Peyer's patch (tissue), 4 donors: Measurements from ENCODE around the gene ECHDC1.

Source experiments
- POLR2A ChIP-seq, 2 donors: fragments of 450-650 bp; IDR thresholded peaks; one replicate each; pipeline ENCODE4 v1.5.1; 2017; ENCODE audit warnings: antibody characterized with exemption in 2 of 2, mild to moderate bottlenecking in 2 of 2, moderate library complexity in 2 of 2
- TF ChIP-seq, protein P1 (sequence below), 6 experiments: fragments of 450-650 bp in 4 of 6; fragments of 200-600 bp in 2 of 6; sonication (generic) in 1 of 6; IDR thresholded peaks; one replicate each; pipeline ENCODE4 v1.5.1; 2017 to 2019; ENCODE audit warnings: antibody characterized with exemption in 6 of 6, mild to moderate bottlenecking in 3 of 6, moderate library complexity in 1 of 6

DNA sequence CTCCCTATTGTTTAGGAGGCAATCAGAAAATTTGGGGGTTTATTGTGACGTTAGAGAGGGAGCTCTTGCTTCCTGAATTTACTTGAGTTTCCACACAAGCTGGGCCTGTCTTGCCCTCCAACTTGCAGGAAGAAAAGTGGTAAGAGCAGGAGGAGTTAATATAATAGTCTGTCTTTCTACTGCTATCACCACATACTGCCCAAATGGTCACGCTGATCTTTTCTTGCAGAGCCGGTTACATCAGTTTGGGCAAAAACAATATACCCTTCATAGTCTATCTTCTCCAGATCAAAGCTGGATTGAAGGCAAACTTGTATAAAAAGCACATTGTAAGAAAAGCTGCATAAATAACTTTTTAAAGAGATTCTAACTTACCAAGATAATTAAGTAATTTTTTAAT is 46.3 kb upstream of the ECHDC1 start:
- TF ChIP-seq POLR2A (IDR thresholded peaks at IDR 0.05), result no peak
- TF ChIP-seq, protein P1, sequence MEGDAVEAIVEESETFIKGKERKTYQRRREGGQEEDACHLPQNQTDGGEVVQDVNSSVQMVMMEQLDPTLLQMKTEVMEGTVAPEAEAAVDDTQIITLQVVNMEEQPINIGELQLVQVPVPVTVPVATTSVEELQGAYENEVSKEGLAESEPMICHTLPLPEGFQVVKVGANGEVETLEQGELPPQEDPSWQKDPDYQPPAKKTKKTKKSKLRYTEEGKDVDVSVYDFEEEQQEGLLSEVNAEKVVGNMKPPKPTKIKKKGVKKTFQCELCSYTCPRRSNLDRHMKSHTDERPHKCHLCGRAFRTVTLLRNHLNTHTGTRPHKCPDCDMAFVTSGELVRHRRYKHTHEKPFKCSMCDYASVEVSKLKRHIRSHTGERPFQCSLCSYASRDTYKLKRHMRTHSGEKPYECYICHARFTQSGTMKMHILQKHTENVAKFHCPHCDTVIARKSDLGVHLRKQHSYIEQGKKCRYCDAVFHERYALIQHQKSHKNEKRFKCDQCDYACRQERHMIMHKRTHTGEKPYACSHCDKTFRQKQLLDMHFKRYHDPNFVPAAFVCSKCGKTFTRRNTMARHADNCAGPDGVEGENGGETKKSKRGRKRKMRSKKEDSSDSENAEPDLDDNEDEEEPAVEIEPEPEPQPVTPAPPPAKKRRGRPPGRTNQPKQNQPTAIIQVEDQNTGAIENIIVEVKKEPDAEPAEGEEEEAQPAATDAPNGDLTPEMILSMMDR (IDR thresholded peaks at IDR 0.05), result no peak
